SJCRH30 (cell line): ENCODE results near the gene PTPN3. TPM values are rescaled to one million over a fixed set of nuclear protein-coding genes. Genes with fewer than 3 reads are reported as not detected.

Source experiments
- DNase-seq, 2 experiments: peaks; one replicate each; pipeline ENCODE4 v3.0.0-alpha.2; 2015 to 2020
- H3K27ac ChIP-seq: fragments of 250-450 bp; sonication (Bioruptor Pico); 2 replicates; pipeline ENCODE4 v1.5.1; 2020; ENCODE audit warnings: mild to moderate bottlenecking, moderate library complexity
- H3K27me3 ChIP-seq: fragments of 250-450 bp; sonication (Bioruptor Pico); 2 replicates; pipeline ENCODE4 v1.5.1; 2020; ENCODE audit warnings: mild to moderate bottlenecking, moderate library complexity
- H3K36me3 ChIP-seq: fragments of 250-450 bp; sonication (Bioruptor Pico); 2 replicates; pipeline ENCODE4 v1.5.1; 2020; ENCODE audit warnings: mild to moderate bottlenecking, moderate library complexity
- H3K4me1 ChIP-seq: fragments of 250-450 bp; sonication (Bioruptor Pico); 2 replicates; pipeline ENCODE4 v1.5.1; 2020; ENCODE audit warnings: mild to moderate bottlenecking, moderate library complexity
- H3K4me3 ChIP-seq: fragments of 250-450 bp; sonication (Bioruptor Pico); 2 replicates; pipeline ENCODE4 v1.5.1; 2020; ENCODE audit warnings: mild to moderate bottlenecking, moderate library complexity
- H3K9me3 ChIP-seq: fragments of 250-450 bp; sonication (Bioruptor Pico); replicated peaks from 2 replicates; pipeline ENCODE4 v1.5.1; 2020; ENCODE audit warnings: mild to moderate bottlenecking, moderate library complexity
- total RNA-seq: library from RNA; depleted of rRNA; stranded (reverse); fragments of >200 nt; shearing (Covaris generic); gene quantifications from 2 replicates; pipeline ENCODE4 v1.2.3, GENCODE V29; 2014

Gene PTPN3
- total RNA-seq, 1 experiment from 2014 or later, result 8.1 TPM

- Histone ChIP-seq H3K36me3 (no peaks in the 10 kb centered on the region), H3K4me1 (peaks cover 18% of the 10 kb centered on the region; the same call in 1 of the 2 replicates), H3K4me3 (no peak overlapping the region), H3K27ac (no peak overlapping the region), H3K27me3 (0 out of 2 replicates have a peak, but pooled peaks cover 2% of the 10 kb centered on the region), H3K9me3 (no peaks in the 10 kb centered on the region)
- DNase-seq, result no peak
These were observed 21.4 kb downstream of the PTPN3 start for GRCh38 chr9:109476642-109477257.

GRCh38 chr9:109475526-109475925, 22.6 kb downstream of the PTPN3 start:
- no peak overlapping the region for H3K4me3 ChIP-seq
- H3K27ac ChIP-seq, result no peak overlapping the region
- 0 out of 2 replicates have a peak, but pooled peaks cover 2% of the 10 kb centered on the region for H3K27me3 ChIP-seq
- H3K36me3 ChIP-seq, result no peaks in the 10 kb centered on the region
- peaks cover 19% of the 10 kb centered on the region; the same call in 1 of the 2 replicates for H3K4me1 ChIP-seq
- H3K9me3 ChIP-seq, result no peaks in the 10 kb centered on the region
- DNase-seq, result no peak

DNA sequence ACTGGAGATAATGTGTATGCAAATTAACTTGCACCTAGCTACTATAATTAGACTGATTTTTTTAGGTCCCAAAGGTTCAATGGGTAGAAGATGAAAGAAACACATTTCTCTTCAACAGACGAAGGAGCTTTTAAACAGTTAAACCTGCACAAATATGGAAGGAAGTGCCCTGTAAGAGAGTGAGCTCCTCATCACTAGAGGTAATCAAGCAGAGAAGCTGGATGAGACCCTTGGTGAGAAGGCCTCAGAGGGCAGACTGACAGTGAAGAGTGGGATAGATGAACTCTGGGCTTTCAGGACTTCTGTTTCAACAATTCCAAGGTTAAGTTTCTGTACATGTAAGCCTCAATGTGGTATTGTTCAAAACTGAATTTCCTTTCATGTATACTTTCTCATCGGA, 23.2 kb downstream of the PTPN3 start:
- DNase-seq, result no peak
- Histone ChIP-seq H3K27ac (no peak overlapping the region), H3K27me3 (0 out of 2 replicates have a peak, but pooled peaks cover 2% of the 10 kb centered on the region), H3K4me1 (peaks cover 19% of the 10 kb centered on the region; the same call in 1 of the 2 replicates), H3K36me3 (no peaks in the 10 kb centered on the region), H3K4me3 (no peak overlapping the region), H3K9me3 (no peaks in the 10 kb centered on the region)

DNA sequence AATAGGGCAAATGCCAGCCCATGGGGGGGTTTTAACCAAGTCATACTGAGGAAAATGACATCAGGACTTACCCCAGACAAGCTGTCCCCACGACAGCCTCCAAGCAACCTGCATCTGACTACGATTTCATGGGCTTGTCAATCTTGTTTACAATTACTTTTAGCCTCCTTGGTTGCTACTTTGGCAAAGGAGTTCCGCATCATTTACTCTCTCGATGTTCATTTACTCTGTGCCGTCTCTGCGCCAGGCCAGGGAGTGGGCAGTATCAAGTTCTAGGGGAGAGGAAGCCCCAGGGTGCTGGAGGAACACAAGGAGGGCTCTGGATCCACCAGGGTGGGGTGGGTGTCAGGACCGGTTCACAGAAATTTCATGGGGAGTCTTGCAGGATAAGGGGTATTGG, 23.9 kb downstream of the PTPN3 start:
- peaks cover 19% of the 10 kb centered on the region; the same call in 1 of the 2 replicates for H3K4me1 ChIP-seq
- 0 out of 2 replicates have a peak, but pooled peaks cover 2% of the 10 kb centered on the region for H3K27me3 ChIP-seq
- H3K36me3 ChIP-seq, result no peaks in the 10 kb centered on the region
- H3K27ac ChIP-seq, result no peak overlapping the region
- no peaks in the 10 kb centered on the region for H3K9me3 ChIP-seq
- DNase-seq, result no peak
- H3K4me3 ChIP-seq, result no peak overlapping the region

GRCh38 chr9:109473329-109473728, 24.8 kb downstream of the PTPN3 start:
- no peak overlapping the region for H3K4me3 ChIP-seq
- H3K27me3 ChIP-seq, result 0 out of 2 replicates have a peak, but pooled peaks cover 2% of the 10 kb centered on the region
- peaks cover 19% of the 10 kb centered on the region; the same call in 1 of the 2 replicates for H3K4me1 ChIP-seq
- DNase-seq, result no peak
- no peak overlapping the region for H3K27ac ChIP-seq
- no peaks in the 10 kb centered on the region for H3K36me3 ChIP-seq
- H3K9me3 ChIP-seq, result no peaks in the 10 kb centered on the region

DNA sequence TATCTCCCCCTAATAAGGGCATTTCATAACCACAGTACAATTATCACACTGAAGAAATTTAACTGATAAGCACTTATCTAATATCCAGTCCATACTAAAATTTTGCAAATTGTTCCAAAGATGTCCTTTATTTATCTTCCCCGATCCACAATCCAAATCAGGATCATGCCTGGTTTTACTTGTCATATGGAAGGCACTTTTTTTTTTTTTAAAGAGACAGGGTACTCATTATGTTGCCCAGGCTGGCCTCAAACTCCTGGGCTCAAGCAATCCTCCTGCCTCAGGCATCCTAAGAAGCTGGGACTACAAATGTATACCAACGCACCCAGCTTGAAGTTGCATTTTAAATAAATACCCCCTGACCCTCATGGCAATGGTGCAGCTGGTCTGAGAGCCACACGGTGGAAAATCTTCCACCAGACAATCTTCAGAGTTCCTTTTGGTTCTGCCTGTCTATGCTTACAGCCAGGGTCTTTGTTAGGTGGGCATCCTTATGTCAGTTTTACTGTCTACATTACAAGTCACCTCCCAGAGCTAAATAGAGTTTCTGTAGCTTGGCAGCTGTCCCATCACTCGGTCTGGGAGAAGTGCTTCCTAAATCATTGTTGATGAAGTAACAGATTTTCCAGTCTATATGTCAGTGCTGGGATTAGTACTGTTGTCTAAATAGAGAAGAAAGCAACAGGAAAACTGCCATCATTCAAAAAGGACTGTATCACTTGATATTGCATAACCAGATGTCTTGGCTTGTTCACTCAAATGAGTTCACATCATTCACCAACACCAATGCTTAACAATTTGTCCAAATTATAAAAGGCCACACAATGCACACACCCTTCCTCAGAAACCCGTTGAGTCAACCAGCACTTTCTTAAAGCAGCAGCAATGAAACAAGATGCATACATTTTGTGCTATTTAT, 26.4 kb downstream of the PTPN3 start:
- Histone ChIP-seq H3K4me1 (peaks cover 8% of the 10 kb centered on the region; the same call in 1 of the 2 replicates), H3K27me3 (no peaks in the 10 kb centered on the region), H3K4me3 (no peak overlapping the region), H3K36me3 (no peaks in the 10 kb centered on the region), H3K27ac (no peak overlapping the region), H3K9me3 (no peaks in the 10 kb centered on the region)
- peak in 1 of 2 experiments; percentile 16 for DNase-seq

- Histone ChIP-seq H3K27ac (no peak overlapping the region), H3K4me1 (peaks cover 8% of the 10 kb centered on the region; the same call in 1 of the 2 replicates), H3K4me3 (no peak overlapping the region), H3K9me3 (no peaks in the 10 kb centered on the region), H3K27me3 (no peaks in the 10 kb centered on the region), H3K36me3 (no peaks in the 10 kb centered on the region)
- DNase-seq, result peak; percentile 69 to 87
These were observed 28.3 kb downstream of the PTPN3 start for GRCh38 chr9:109469646-109470358.

DNA sequence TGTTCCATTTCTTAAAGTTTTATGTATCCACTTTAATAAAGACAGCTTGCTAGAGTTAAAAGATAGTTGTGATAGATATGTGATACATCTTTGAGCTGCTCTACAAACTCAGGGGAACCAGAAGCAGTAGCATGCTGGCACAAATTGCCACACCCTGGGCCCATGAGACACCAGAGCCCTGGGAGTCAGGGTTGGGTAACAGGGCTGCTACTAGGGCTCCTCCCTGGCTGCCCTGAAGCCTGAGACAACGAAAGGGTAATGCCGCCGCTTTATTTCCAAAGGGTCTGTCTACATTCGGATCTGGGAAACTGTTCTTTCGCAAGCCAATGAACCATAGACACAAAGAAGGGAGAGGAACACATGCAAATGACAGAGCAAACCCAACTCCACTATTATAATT, 29.2 kb downstream of the PTPN3 start:
- no peak for DNase-seq
- no peaks in the 10 kb centered on the region for H3K27me3 ChIP-seq
- peaks cover 8% of the 10 kb centered on the region; the same call in 1 of the 2 replicates for H3K4me1 ChIP-seq
- no peak overlapping the region for H3K27ac ChIP-seq
- H3K4me3 ChIP-seq, result no peak overlapping the region
- no peaks in the 10 kb centered on the region for H3K9me3 ChIP-seq
- H3K36me3 ChIP-seq, result no peaks in the 10 kb centered on the region

DNA sequence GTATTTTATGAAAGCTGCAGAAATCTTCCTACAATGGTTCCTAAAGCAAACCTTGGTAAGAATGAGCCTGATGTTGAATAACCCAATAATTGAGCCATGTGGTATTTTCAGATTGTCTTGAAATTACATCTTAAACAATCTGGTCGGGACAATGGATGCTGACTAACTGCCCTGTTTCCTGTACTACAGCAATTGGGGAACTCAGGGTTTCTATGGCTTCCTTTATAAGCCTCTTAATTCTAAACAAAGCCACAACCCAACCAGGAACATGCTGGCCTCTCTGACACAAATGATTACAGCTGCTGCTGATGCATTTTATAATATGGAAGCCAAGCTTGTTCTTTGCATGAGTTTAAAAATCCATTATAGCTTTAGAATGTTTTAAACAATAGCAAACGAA, 30.2 kb downstream of the PTPN3 start:
- H3K27me3 ChIP-seq, result no peaks in the 10 kb centered on the region
- H3K27ac ChIP-seq, result no peak overlapping the region
- no peaks in the 10 kb centered on the region for H3K36me3 ChIP-seq
- DNase-seq, result peak in 1 of 2 experiments; percentile 17
- H3K9me3 ChIP-seq, result no peaks in the 10 kb centered on the region
- H3K4me3 ChIP-seq, result no peak overlapping the region
- peaks cover 8% of the 10 kb centered on the region; the same call in 1 of the 2 replicates for H3K4me1 ChIP-seq

DNA sequence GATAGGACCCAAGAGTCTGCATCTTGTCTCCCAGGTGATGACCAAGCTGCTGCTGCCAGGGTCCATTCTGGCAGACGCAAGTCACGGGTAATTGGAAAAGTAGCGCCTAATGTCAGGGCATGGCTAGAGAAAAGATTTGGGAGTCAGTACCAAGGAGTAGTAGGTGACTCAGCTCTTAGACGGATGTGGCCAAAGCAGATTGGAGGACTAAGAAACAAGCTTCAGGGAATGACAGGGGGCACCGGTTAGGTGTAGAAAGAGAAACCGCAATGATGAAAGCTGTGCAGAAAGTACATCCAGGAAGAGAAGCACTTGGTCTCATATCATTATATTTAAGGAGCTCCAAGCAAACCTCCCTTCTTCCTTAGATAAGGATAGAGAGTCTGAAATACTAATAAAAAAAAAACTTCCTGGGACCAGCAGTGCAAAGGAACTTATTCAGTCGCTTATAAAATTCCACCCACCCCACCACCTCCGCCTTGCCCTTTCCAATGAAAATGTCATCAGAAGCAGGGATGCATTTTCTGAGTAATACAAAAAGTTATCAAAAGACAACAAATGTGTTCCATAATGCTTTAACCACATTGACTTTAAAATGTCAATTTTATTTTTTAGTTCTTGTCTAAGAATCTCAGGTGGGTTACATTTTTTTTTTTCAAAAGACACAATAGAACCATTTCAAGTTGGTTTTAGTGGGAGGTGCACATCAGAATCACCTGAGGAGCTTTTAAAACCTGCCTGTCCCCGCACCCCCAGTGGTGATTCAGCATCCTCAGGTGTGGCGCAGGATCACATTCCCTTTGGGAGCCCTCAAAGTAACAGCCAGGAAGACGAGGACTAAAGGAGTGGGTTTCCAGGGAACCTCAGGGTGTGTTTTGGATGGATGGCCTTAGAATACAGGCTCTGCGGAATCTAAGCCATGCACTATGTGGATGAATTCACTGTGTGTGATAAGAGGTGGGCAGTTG, 31.2 kb downstream of the PTPN3 start:
- Histone ChIP-seq H3K27me3 (no peaks in the 10 kb centered on the region), H3K4me3 (no peak overlapping the region), H3K9me3 (no peaks in the 10 kb centered on the region), H3K36me3 (no peaks in the 10 kb centered on the region), H3K4me1 (peaks cover 3% of the 10 kb centered on the region; the same call in 1 of the 2 replicates), H3K27ac (no peak overlapping the region)
- no peak for DNase-seq

DNA sequence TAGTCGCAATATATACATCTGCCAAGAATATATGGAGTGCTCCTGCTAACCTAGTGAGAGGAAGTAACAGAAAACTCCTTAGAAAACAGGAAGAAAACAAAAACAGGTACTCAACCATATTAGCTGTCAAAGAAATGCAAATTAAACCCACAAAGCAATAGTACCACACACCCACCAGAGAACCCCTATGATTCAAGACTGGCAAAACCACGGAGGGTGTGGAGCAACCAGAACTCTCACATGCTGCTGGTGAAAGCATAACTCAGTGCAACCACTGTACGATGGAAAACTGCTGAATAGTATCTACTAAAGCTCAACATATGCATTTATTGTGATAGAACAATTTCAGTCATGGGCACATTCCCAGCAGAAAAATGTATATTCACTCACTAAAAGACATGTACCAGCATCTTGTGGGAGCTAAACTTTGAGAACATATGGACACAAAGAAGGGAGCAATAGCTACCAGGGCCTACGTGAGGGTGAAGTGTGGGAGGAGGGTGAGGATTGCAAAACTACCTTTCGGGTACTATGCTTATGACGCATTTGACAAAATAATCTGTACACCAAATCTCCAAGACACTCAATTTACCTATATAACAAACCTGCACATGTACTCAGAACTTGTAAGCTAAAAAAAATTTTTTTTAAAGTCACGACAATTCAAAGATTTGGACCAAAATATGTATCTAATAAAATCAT, 34.0 kb downstream of the PTPN3 start:
- no peak overlapping the region for H3K27ac ChIP-seq
- no peaks in the 10 kb centered on the region for H3K27me3 ChIP-seq
- DNase-seq, result no peak
- no peak overlapping the region for H3K4me3 ChIP-seq
- H3K4me1 ChIP-seq, result no peaks in the 10 kb centered on the region
- no peaks in the 10 kb centered on the region for H3K36me3 ChIP-seq
- H3K9me3 ChIP-seq, result no peaks in the 10 kb centered on the region

DNA sequence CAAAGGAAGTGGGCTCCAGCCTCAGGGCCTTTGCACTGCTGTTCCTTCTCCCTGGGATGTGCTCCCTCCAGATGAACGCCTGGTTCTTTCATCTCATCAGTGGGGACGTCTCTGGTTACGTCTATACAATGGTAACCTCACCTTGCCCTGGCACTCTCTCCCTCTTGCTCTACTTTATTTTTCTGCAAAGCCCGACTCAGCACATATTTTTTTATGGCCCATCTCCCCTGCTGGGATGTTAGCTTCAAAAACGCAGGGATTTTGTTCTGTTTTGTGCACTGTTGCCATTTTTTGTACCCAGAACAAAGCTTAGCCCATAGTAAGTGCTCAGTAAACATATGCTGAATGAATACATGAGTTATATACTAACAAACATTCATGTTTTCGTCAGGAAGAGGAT, 37.5 kb downstream of the PTPN3 start:
- Histone ChIP-seq H3K4me3 (no peak overlapping the region), H3K4me1 (no peaks in the 10 kb centered on the region), H3K36me3 (no peaks in the 10 kb centered on the region), H3K9me3 (no peaks in the 10 kb centered on the region), H3K27me3 (no peaks in the 10 kb centered on the region), H3K27ac (no peak overlapping the region)
- no peak for DNase-seq

- Histone ChIP-seq H3K36me3 (no peaks in the 10 kb centered on the region), H3K4me1 (no peaks in the 10 kb centered on the region), H3K4me3 (no peak overlapping the region), H3K27ac (no peak overlapping the region), H3K9me3 (no peaks in the 10 kb centered on the region), H3K27me3 (no peaks in the 10 kb centered on the region)
- no peak for DNase-seq
These were observed 38.7 kb downstream of the PTPN3 start for GRCh38 chr9:109459423-109459822.
